ENCODE results near the gene PPOX.

PPOX gene

DNA sequence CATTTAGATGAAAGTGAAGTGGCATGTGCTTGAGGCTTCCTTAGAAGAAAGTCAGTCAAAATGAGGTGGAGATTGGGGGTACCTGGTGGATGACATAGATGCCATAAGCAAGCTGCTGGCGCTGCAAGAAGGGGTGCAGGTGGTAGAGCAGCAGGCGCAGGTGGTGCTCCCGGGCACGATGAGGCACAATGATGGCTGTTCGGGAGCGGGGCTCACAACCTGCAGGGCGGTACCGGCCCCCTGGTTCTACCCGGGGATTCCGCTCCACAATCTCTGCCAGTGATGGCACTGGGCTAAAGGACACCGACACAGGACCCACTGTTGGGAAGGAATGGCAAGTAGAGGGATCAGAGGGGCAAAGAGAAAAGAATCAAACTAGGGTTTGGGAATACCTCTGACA is 8.7 kb downstream of the PPOX start:
- Mint-ChIP-seq H3K4me3 (no peak overlapping the region), H3K36me3 (peaks cover 51% of the 10 kb centered on the region), H3K27ac (peak overlapping the region; percentile 50), H3K4me1 (peaks cover 50% of the 10 kb centered on the region), H3K27me3 (no peaks in the 10 kb centered on the region), H3K9me3 (no peaks in the 10 kb centered on the region)
- CTCF ChIA-PET, result interaction anchor here (1.1 to 3.0 kb wide), 2 partner anchors 11 to 50 kb away, joined by 3 to 12 read pairs; partner anchors contain the start of gene TOMM40L
- no peak for DNase-seq

GRCh38 chr1:161175771-161176453 is 9.7 kb downstream of the PPOX start:
- CTCF ChIA-PET, result interaction anchor here (0.9 to 3.0 kb wide), 4 partner anchors 8 to 49 kb away, joined by 3 to 12 read pairs (median 3); partner anchors contain the start of gene TOMM40L
- peaks cover 55% of the 10 kb centered on the region for H3K36me3 Mint-ChIP-seq
- H3K4me1 Mint-ChIP-seq, result peaks cover 59% of the 10 kb centered on the region
- H3K27ac Mint-ChIP-seq, result peak overlapping the region; percentile 95
- no peaks in the 10 kb centered on the region for H3K27me3 Mint-ChIP-seq
- no peaks in the 10 kb centered on the region for H3K9me3 Mint-ChIP-seq
- DNase-seq, result no peak
- H3K4me3 Mint-ChIP-seq, result peak overlapping the region; percentile 94

DNA sequence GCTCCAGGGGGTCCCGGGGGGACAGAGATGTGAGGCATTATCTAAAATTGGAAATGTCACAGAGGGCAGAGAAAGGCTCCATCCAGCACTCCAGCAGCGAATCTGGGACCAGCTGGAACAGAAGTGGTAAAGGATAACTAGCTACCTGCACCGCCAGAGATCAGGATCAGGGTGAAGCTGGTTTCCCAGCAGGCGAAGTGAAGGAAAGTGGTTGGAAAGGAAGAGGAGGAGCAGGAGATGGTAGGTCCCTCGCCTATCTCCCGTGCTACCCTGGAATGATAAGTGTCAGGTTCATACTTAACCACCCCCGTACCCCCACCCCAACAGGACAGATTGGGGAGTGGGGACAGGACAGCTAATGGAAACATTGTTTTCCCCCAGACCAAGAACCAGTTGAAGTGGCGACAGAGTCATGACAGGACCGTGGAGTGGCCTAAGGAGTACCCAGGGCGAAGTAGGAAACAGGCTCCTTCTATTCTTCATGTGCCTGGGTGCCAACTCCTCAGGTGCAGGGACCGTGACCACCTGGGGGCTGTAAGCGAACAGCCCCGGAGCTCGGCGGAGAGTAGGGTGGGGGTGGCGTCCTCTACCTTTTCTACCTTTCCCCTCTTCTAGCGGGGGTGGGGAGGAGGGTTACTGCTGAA is 10.4 kb downstream of the PPOX start:
- Mint-ChIP-seq H3K27ac (peak overlapping the region; percentile 95), H3K36me3 (peaks cover 49% of the 10 kb centered on the region), H3K9me3 (no peaks in the 10 kb centered on the region), H3K4me3 (peak overlapping the region; percentile 94), H3K27me3 (no peaks in the 10 kb centered on the region), H3K4me1 (peaks cover 64% of the 10 kb centered on the region)
- CTCF ChIA-PET, result interaction anchor here (0.9 to 3.0 kb wide), 4 partner anchors 9 to 206 kb away, joined by 3 to 12 read pairs (median 4); partner anchors contain the start of gene TOMM40L
- DNase-seq, result no peak

DNA sequence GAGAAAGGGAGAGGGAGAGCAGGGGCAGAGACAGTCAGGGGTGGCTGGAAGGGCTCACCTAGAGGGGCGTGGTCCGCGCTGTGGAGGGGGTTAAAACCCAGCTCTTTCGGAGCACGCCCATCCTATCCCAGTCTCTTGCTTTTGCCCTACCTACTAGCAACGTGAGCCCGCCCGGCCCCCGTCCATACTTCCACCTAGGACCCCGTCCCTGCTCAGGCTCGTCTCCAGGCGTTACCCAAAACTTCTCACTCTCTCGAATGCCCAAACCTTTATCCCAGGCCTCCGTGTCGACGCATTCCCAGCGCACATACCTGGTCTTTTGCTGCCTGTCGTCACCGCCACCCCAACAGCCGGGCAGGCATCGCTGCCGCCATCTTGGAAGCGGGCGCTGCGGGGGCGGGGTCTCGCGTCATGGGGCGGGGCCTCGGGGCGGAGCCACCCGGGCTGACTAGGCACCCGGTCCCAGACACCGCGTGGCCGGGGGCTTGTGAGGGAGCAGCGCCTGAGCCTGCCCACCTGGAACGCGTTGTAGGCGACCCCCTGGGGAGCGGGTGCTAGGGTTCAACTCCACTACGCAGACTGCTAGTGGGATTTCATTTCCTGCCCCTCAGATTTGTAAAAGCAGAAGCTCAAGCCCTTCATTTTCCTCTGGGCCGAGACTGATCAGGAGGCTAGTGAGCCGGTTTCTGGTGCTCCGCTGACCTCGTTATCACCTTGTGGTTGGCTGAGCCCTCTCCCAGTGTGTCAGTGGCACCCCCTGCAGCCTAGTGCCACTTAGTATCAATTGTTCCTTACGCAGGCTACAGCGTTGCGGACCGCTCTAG is 11.1 kb downstream of the PPOX start, which contains the start of gene B4GALT3:
Gene B4GALT3, minus strand, starts transcription at position 396 of the 824 bp plus-strand sequence. CDS start 1,447 bp downstream, outside the sequence.
- peak; percentile 96 for DNase-seq
- Mint-ChIP-seq H3K27ac (peak within 1 kb of the TSS; percentile 95), H3K4me3 (peak within 1 kb of the TSS; percentile 94), H3K27me3 (no peaks in the 10 kb centered on the region), H3K36me3 (peaks cover 48% of the 10 kb centered on the region), H3K9me3 (no peaks in the 10 kb centered on the region), H3K4me1 (peaks cover 72% of the 10 kb centered on the region)
- CTCF ChIA-PET, result interaction anchor here (0.6 to 3.0 kb wide), 5 partner anchors 9 to 205 kb away, joined by 3 to 12 read pairs (median 3); partner anchors contain the start of genes PPOX and TOMM40L

DNA sequence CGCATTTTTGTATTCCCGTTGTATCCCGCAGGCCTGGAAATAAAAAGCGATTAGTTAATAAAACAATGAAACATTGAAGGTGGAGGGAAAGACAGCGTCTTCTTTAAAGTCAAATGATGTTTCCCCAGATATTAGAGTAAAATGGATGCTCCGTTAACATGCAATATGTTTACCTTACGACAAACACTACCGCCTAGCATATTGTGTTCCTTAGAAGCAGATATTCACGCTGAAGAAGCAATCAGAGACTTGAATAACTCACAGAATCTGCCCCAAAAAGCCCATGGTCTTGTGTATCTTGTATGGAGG is 11.7 kb downstream of the PPOX start:
- Mint-ChIP-seq H3K27ac (peak overlapping the region; percentile 95), H3K9me3 (no peaks in the 10 kb centered on the region), H3K36me3 (peaks cover 45% of the 10 kb centered on the region), H3K4me1 (peaks cover 75% of the 10 kb centered on the region), H3K4me3 (peak overlapping the region; percentile 94), H3K27me3 (no peaks in the 10 kb centered on the region)
- DNase-seq, result no peak
- CTCF ChIA-PET, result interaction anchor here (0.6 to 3.0 kb wide), 3 partner anchors 12 to 47 kb away, joined by 3 to 12 read pairs (median 3); partner anchors contain the start of genes PPOX and TOMM40L

- Mint-ChIP-seq H3K4me3 (no peak overlapping the region), H3K4me1 (peaks cover 87% of the 10 kb centered on the region), H3K27ac (no peak overlapping the region), H3K36me3 (peaks cover 31% of the 10 kb centered on the region), H3K27me3 (no peaks in the 10 kb centered on the region), H3K9me3 (no peaks in the 10 kb centered on the region)
- CTCF ChIA-PET, result interaction anchor here (1.3 to 4.9 kb wide), 6 partner anchors 10 to 203 kb away, joined by 3 to 48 read pairs (median 20); partner anchors contain the start of genes APOA2, PPOX and TOMM40L
- DNase-seq, result no peak
Measured at GRCh38 chr1:161179698-161180097, 13.5 kb downstream of the PPOX start.

GRCh38 chr1:161180639-161181038 is 14.4 kb downstream of the PPOX start:
- DNase-seq, result no peak
- Mint-ChIP-seq H3K27me3 (no peaks in the 10 kb centered on the region), H3K4me3 (no peak overlapping the region), H3K4me1 (peaks cover 85% of the 10 kb centered on the region), H3K36me3 (peaks cover 23% of the 10 kb centered on the region), H3K27ac (peak overlapping the region; percentile 81), H3K9me3 (no peaks in the 10 kb centered on the region)
- CTCF ChIA-PET, result interaction anchor here (0.8 to 4.9 kb wide), 16 partner anchors 11 to 202 kb away, joined by 3 to 53 read pairs (median 4); partner anchors contain the start of genes APOA2, CFAP126, PPOX and TOMM40L

GRCh38 chr1:161182214-161182613 is 16.0 kb downstream of the PPOX start:
- Mint-ChIP-seq H3K4me1 (peaks cover 85% of the 10 kb centered on the region), H3K4me3 (peak overlapping the region; percentile 19), H3K36me3 (peaks cover 13% of the 10 kb centered on the region), H3K27ac (peak overlapping the region; percentile 97), H3K27me3 (no peaks in the 10 kb centered on the region), H3K9me3 (no peaks in the 10 kb centered on the region)
- DNase-seq, result peak; percentile 70
- CTCF ChIA-PET, result interaction anchor here (0.8 to 4.9 kb wide), 16 partner anchors 10 to 201 kb away, joined by 3 to 53 read pairs (median 6); partner anchors contain the start of genes APOA2, ARHGAP30, NDUFS2 and PPOX

DNA sequence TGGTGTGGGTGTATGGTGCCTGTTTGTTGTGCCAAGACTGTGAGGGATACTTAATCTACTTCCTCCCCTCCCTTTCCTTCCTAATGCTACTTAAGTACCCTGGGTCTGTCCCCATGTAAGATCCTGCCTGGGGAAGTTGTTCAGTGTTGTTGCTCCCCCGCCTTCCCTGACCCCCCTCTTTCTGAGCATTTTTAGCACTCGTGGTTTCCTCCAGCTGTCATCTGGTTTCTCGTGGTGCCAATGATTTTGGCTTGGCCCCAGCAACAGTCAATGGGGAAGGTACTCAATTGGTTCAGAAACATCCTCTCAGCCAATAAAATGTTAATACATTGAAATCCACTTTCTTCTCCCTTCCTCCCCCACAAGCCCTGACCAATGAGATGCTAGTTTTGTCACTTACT is 19.1 kb downstream of the PPOX start:
- Mint-ChIP-seq H3K36me3 (peaks cover 14% of the 10 kb centered on the region), H3K27ac (peak overlapping the region; percentile 98), H3K4me3 (peak overlapping the region; percentile 59), H3K27me3 (no peaks in the 10 kb centered on the region), H3K4me1 (peaks cover 81% of the 10 kb centered on the region), H3K9me3 (no peaks in the 10 kb centered on the region)
- CTCF ChIA-PET, result interaction anchor here (1.8 to 2.1 kb wide), 2 partner anchors 12 to 20 kb away, joined by 5 to 11 read pairs; partner anchors contain the start of gene PPOX
- DNase-seq, result peak; percentile 91

GRCh38 chr1:161185732-161186311 is 19.6 kb downstream of the PPOX start:
- peaks cover 8% of the 10 kb centered on the region for H3K36me3 Mint-ChIP-seq
- CTCF ChIA-PET, result interaction anchor here (1.1 to 2.1 kb wide), 5 partner anchors 11 to 196 kb away, joined by 3 to 11 read pairs (median 5); partner anchors contain the start of genes PPOX and TOMM40L
- H3K9me3 Mint-ChIP-seq, result no peaks in the 10 kb centered on the region
- peak overlapping the region; percentile 59 for H3K4me3 Mint-ChIP-seq
- H3K4me1 Mint-ChIP-seq, result peaks cover 80% of the 10 kb centered on the region
- H3K27ac Mint-ChIP-seq, result peak overlapping the region; percentile 98
- H3K27me3 Mint-ChIP-seq, result no peaks in the 10 kb centered on the region
- DNase-seq, result no peak

- Mint-ChIP-seq H3K27me3 (no peaks in the 10 kb centered on the region), H3K27ac (peak overlapping the region; percentile 98), H3K4me3 (no peak overlapping the region), H3K36me3 (peaks cover 4% of the 10 kb centered on the region), H3K4me1 (peaks cover 79% of the 10 kb centered on the region), H3K9me3 (no peaks in the 10 kb centered on the region)
- CTCF ChIA-PET, result interaction anchor here (1.0 to 2.1 kb wide), 2 partner anchors 10 to 12 kb away, joined by 4 to 5 read pairs; partner anchors contain the start of gene ADAMTS4
- DNase-seq, result no peak
Measured at GRCh38 chr1:161187311-161187710, 21.1 kb downstream of the PPOX start.

DNA sequence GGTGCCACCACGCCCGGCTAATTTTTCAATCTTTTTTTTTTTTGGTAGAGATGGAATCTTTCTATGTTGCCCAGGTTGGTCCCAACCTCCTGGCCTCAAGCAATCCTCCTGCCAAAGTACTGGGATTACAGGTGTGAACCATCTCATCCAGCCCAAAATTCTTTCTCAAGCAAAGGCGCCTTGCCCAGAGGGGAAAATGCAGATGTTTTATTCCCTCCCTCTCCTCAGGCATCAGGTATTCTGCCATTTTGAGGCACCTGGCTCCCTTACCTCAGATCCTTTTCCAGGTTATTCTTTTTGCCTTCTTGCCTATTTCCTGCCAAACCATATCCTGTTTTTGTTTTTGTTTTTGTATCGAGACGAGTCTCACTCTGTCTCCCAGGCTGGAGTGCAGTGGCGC is 22.2 kb downstream of the PPOX start:
- peaks cover 80% of the 10 kb centered on the region for H3K4me1 Mint-ChIP-seq

GRCh38 chr1:161189036-161189435 is 22.8 kb downstream of the PPOX start:
- Mint-ChIP-seq H3K27me3 (no peaks in the 10 kb centered on the region), H3K4me3 (no peak overlapping the region), H3K27ac (no peak overlapping the region), H3K36me3 (peaks cover 1% of the 10 kb centered on the region), H3K4me1 (peaks cover 74% of the 10 kb centered on the region), H3K9me3 (no peaks in the 10 kb centered on the region)
- DNase-seq, result no peak
- CTCF ChIA-PET, result interaction anchor here (0.8 kb wide), 1 partner anchor 194 kb away, joined by 3 read pairs; no protein-coding TSS in a partner anchor

More for the DNA sequence above, 22.2 kb downstream of the PPOX start:
- H3K9me3 Mint-ChIP-seq, result no peaks in the 10 kb centered on the region
- peak overlapping the region; percentile 84 for H3K27ac Mint-ChIP-seq
- DNase-seq, result no peak
- H3K27me3 Mint-ChIP-seq, result no peaks in the 10 kb centered on the region
- CTCF ChIA-PET, result interaction anchor here (0.6 to 0.8 kb wide), 2 partner anchors 103 to 194 kb away, joined by 3 to 5 read pairs; no protein-coding TSS in a partner anchor
- H3K36me3 Mint-ChIP-seq, result peaks cover 1% of the 10 kb centered on the region
- no peak overlapping the region for H3K4me3 Mint-ChIP-seq

Data from activated naive CD4-positive, alpha-beta T cell treated with anti-CD3 and anti-CD28 coated beads, Interleukin-2, amount 10 ng/mL, durations not matched to agents 7 days and 5 days (primary cell).